GM21723 (cell line): ENCODE results near the gene FTCD.
"Not testable (repeated sequence)": the region's sequence is repeated elsewhere in the genome, so short reads cannot be mapped to it uniquely, and the experiment has no call there.

Experiments
- ATAC-seq: cut with Tn5 transposase; IDR thresholded peaks from one replicate; pipeline ENCODE4 v1.9.1; 2021; ENCODE audit warnings: mild to moderate bottlenecking, moderate library complexity; ENCODE audit not compliant: unreplicated experiment

Gene FTCD

DNA sequence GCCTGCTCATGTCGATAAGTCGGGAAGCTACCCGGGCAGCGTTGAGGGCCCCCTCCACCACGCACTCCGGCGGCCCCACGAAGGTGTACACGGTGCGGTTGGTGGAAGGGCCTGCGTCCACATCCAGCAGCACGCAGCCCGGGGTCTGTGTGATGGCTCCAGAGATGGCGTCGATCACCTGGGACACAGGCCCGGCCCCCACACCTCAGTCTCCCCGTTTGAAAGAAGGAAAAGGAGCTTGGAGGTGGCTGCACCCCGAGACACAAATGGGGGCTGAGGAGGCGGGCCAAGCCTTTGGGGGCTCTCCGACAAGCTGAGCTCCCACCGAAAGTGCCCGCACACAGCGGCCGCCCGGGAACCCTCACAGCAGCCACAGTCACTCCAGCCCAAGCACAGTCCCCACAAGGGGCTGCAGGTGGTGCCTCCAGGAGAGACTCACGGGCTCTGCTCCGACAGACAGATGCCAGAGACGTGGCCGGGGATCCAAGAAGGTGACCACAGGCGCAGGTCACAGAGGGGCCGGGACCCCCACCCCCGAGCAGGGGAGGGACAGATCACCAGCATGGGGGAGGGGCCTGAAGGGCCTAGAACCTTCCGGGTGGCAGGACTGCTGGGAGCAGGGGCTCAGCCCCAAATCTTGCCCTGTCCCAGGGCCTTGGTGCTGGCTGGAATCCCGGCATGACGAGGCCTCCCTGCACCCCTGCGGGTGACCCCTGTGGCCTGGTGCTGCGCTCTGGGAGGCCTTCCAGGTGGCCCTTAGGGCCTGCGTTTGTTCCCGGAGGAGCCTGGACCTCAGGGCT lies 1.0 kb downstream of the FTCD start:
- no peak for ATAC-seq

DNA sequence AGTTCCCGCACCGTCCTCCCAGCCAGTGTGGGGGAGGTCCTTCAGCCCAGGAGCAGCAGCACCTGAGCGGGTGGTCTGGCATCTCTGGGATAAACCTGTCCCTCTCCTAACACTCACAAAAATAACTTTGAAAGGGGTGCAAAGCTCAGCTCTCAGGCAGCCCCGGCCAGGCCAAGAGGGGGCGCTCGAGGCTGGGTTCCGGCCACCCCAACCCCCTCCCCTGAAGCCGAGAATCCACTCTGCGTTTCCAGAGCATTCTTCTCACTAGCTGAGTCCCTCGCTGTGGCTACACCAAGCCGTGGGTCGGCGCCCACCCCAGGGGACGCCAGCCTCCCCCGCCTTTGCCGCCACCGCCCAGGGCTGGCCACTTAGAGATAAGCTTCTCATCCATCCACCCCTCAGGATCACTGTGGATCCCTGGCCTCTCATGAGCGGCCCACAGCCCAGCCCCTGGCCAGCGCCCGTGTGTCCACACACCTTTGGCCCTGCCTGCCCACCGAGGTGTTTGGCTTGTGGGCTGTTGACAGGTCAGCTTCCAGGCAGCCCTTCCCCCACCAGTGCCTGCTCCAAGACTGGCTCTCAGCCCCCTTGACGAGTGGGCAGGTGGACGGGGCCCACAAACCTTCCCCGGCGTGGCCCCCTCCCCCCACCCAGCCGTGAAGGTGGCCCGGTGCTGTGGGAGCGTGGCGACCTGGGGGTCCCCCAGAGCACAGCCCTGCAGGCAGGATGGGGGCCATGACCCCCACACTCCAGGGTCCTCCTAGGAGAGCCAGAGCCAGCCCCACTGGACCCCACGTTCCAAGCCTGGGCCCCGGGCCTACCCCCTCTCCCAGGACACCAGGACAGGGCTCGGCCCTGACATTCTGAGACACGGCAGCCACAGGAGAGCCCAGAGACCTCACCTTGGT lies 1.9 kb downstream of the FTCD start:
- ATAC-seq: no peak

DNA sequence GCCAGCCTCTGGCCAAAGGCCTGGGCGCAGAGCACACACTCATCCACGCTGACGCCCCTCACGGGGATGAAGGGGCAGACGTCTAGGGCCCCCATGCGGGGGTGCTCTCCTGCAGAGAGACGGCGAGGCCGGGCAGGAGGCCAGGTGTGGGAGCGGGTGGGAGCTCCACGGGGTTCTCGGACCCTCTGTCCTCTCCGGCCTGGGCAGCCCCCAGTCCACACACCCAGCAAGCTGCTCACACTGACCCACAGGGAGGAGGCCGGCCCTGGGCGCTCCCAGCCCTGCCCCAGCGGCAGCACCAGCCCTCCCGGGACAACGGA lies 2.5 kb downstream of the FTCD start:
- ATAC-seq: no peak

DNA sequence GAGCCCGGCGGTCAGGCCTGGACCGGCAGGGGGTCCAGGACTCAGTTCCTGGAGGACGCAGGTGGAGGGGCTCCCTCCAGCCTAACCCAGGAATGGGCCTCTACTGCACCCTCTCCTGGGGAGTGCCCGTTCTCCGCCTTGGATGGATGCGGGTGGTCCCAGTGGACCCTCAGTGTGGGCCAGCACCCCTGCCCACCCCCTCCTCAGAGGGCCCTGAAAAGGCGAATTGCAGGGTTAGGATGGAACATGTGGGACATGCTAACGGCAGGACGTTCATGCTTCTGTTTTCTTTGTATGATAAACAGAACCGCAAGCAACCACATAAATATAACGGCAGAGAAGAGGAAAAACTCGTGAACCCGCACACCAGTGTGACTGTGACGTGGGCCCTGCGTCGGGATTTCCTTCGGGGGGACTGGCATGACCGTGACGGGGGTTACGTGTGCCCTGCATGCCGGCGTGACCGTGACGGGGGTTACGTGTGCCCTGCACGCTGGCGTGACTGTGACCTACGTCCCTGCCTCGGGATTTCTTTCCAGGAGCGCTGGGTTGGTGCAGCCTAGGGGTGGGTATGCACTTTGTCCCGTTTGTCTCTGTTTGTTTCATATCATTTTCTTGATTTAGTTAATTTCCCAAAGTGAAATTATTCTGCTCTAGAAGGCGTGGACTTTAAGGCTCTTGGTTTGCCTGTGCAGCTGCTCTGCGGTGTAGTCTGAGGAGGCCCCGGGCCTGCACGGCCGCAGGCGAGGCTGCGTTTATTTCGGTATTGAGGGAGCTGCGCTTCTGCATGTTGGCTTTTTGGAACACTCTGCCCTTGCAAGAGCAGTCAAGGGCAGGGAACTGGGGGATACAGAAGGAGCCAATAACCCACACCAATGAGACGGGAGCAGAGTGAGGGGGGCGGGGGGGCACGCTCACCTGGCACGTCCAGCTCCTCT lies 3.1 kb downstream of the FTCD start:
- no peak for ATAC-seq

DNA sequence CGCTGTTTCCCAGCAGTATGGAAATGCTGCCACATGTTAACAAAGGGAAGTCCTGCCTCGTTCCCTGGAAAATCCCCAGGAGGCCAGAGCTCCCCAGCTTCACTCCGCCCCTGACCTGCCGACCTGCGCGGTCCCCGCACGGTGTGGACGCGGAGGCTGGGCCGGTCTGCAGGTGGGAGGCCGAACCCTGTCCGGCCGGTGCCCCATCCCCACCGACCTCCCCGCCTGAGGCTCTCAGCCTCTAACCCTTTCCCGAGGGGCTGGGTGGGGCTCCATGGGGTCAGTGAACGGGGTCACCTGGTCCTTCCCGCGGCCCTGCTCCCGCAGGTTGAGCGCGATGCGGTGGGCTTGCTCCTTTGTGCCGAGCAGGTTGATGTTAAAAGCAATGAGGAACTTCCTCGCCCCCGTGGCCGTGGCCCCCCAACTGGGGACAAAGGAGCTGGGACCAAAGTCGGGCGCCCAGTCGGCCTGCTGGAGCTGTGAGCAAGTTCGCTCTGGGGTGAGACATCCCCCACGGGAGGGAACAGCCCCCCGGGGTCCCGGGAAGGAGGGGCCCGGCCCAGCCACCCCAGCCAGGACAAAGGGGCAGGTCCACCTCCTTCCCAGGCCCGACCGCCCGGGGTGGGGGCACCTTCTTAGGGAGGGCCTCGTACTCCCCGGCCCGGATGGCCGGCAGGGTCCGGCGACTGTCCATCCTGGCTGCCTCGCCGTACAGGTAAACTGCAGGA lies 4.0 kb downstream of the FTCD start:
- no peak for ATAC-seq

DNA sequence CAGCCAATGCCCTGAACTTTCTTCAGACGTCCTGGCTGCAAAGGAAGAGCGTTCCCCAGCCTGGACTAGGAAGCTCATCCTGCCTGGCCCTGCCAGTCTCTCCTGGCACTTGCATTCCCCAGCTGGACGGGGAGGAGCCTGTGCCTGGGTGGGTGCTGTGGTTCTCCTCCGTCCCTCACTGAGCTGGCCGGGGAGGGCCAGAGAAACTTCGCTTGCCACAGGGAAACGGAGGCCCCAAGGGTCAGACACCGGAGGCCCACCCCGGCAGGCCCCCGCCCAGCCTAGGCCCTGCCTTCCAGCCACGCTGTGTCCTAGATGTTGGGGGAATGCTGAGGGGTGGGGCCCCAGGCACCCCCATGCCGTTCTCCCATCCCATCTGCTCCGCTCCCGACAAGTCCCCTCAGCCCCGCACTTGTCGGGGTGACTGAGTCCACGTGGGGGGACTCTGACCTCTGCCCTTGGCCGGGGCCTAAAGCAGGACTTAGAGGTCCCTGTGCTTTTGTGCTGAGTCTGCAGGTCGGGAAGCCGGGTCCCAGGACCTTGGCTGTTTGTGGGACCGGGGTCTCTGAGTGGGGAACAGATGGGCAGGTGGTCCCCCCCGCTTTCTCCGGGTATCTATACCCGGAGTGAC lies 4.8 kb downstream of the FTCD start:
- no peak for ATAC-seq

DNA sequence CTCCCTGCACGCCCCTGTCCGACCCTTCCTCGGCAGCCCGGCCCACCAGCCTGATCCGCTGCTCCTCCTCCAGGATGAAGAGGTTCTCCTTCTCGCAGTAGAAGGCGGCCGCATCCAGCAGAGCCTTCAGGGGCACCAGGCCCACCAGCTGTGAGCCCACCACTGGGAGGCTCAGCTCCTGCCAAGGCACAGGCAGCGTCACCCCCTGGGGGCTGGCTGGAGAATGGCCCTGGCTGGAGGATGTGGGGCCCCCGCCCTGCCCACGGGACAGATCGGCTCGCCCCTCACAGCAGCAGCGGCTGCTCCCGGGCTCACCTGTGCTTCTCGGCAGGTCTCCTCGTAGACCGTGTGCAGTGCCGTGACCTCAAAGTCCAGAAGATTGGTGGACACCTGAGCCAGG lies 5.3 kb downstream of the FTCD start:
- ATAC-seq: no peak

DNA sequence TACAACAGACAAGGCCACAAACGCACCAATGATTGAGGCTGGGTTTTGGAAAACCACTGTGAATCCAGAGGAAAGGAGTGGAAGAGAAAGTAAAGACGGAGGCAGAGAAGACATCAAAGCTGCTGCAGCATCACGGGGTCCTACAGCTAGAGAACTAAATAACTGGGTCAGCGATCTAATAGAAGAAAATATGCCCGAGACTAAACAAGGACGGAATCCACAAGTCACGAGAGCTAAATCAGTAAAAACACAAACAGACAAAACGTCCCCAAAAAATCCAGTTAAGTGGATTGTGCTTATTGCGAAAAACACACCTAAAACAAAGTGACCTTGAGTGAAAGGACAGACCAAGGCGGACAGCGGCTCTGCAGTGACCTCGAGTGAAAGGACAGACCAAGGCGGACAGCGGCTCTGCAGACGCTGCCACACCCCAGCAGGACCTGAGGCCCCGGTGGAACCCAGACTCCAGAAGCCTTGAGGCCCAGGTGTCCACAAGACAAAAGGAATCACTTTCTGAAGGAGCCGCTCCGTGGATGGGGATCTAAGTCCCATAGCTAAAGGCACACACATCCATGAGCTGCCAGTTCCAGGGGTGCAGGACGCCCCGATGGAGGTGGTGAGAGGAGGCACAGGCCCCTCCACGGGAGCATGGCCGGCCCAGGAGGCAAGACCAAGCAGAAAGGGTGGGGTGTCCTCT lies 6.0 kb downstream of the FTCD start:
- ATAC-seq: no peak

DNA sequence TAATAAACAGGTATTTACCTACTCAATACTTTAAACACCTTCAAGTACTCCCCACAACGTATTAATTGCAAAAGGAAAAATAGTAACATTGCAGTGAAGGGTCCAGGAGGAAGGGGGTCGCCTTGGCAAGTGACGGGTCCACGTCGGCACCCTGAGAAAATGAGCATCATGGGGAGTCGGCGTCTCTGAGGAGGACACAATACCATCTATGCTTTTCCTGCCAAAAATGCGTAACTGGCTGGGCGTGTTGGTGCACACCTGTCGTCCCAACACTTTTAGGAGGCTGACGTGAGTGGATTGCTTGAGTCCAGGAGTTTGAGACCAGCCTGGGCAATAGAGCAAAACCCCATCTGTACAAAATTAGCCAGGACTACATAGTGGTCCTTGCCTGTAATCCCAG lies 7.3 kb downstream of the FTCD start:
- ATAC-seq: no peak

DNA sequence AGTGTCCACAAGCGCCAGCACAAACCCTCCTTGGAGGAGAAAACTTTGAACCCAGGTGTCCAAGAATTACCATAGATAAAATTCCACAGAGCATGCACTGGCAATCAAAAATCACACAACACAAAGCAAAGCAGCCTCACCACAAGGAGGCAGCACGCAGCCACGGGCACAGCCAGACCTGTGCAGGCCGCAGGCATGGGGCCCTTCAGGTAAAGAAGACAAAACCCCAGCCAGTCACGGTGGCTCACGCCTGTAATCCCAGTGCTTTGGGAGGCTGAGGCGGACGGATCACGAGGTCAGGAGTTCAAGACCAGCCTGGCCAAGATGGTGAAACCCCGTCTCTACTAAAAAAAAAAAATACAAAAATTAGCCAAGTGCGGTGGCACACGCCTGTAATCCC lies 8.0 kb downstream of the FTCD start:
- not testable (repeated sequence) for ATAC-seq

DNA sequence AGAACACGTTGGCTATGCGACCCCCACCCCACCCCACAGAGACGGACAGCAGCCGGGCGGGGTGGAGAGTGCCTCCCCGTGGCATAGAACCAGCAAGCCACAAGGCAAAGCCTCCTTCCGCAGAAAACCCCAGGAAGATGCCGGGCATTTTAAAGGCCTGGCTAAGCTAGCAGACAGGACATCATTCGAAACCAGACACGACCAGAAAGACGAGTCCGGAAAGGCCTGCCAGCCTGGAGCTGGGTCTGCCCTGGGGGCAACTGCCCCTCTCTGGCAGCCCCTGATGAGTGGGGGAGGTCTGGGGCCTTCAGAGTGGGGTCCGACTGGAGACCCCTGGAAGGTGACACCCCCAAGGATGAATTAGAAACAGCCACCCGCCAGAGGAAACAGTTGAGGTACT lies 8.5 kb downstream of the FTCD start:
- no peak for ATAC-seq

DNA sequence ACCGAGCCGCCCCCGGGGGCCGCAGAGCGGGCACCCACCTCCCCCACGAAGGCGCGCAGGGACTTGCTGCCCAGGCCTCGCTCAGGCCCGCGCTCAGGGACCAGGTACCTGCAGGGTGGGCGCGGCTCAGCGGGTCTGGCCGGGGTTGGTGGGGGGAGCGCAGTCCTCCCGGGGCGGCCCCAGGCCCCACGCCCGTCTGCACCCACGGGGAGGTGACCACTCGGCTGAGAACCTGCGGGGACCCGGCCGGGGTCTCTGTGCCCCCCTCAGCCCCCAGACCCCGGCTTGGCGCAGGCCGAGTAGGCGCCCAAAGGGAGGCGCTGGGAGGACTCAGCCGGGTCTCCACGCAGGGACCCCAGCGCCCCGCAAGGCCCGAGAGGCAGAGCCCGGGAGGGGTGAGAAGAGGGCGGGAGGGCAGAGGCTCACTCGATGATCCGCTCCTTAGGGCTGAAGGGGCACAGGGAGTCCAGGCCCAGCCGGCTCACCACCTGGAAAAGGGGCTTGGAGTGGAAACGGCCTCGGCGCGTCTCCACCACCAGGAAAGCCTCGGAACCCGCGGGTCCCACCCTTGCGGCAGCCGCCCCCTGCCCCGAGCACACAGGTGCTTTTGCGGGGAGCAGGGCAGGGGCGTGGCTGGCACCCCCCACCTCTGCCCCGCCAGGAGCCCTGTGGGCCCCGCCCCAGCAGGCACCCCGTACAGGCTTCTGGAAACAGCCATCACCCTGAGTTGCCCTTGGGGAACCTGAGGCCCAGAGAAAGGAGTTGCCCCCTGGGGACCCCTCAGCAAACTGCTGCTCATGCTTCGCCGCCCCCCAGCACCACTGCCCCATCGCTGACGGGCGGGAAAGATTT lies 9.3 kb downstream of the FTCD start:
- no peak for ATAC-seq

DNA sequence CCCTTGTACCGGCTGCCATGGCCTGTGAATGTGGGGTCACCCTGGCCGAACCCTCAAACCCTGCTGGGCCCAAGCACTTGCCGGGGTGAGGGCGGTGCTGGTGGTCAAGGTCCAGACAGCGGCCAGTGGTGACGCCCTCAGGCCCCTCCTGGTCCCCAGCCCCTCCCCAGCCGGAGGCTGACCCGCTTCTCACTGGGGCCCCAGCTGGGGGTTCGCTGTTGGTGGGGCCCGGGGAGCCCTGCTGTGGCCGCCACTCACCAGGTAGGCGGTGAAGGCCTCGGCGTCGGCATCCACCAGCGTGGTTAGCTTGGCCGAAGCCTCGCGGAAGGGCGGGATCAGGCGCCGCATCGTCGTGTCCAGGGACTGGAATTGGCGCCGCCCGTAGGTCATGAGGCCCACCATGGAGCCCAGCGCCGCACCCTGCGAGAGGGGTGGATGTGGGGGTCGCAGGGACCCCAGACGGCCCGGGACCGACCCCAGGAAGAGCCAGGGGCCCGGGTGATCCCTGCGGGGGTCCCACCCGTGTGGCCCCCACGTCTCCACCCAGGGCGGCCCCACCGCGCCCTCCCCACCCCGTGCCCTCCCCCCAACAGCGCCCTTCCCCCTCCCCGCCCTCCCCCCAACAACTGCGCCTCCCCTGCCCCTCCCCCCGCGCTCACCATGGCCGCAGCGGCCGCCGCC lies 10.1 kb downstream of the FTCD start:
- no peak for ATAC-seq

DNA sequence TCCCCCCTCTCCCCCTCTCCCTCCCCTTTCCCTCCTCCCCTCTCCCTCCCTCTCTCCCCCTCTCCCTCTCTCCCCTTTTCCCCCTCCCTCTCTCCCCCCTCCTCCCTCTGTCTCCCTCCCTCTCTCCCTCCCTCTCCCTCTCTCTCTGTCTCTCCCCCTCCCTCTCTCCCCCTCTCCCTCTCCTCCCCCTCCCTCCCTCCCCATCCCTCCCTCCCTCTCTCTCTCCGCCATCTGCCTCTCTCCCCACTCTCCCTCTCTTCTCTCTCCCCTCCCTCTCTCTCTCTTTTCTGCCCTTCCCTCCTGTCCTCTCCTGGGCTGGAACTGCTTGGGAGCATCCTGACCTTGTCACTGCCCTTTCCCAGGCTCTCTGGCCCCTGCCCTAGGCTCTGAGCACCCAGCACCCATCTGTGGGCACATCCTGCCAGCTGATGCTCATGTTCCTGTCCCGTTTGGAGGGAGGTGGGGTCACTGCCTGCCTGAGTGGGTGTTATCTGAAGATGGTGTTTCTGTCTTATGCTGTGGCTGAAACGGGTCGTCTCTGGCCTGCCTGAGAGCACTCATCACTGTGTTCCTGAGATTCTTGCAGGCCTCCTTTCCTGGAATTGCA lies 10.8 kb downstream of the FTCD start:
- ATAC-seq: no peak

DNA sequence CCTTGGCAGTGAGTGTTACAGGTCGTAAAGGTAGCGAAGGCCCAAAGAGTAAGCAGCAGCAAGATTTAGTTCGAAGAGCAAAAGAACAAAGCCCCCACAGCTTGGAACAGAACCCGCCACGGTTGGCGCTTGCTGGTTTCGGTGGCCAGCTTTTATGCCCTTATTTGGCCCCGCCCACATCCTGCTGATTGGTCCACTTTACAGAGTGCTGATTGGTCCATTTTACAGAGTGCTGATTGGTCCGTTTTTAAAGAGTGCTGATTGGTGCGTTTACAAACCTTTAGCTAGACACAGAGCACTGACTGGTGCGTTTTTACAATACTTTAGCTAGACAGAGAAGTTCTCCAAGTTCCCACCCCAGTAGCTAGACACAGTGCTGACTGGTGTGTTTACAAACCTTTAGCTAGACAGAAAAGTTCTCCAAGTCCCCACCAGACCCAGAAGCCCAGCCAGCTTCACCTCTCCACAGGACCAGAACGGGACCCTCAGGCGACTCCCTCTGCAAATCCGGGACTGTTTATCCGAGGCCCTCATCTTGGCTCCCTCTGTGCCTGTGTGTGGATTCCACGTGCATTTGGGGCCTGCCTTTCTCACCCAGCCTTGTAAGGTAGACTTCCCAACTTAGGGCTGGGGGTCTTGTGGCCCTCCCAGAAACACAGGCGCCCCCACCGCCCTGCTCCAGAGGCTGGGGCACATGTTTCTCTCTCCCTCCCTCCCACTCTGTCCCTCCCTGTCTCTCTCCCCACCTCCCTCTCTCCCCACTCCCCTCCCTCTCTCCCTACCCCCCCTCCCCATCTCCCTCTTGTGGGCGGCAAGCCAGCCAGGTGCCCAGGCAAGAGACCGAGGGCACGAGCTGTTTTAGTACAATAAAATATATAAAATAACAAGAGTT lies 12.6 kb downstream of the FTCD start:
- no peak for ATAC-seq

DNA sequence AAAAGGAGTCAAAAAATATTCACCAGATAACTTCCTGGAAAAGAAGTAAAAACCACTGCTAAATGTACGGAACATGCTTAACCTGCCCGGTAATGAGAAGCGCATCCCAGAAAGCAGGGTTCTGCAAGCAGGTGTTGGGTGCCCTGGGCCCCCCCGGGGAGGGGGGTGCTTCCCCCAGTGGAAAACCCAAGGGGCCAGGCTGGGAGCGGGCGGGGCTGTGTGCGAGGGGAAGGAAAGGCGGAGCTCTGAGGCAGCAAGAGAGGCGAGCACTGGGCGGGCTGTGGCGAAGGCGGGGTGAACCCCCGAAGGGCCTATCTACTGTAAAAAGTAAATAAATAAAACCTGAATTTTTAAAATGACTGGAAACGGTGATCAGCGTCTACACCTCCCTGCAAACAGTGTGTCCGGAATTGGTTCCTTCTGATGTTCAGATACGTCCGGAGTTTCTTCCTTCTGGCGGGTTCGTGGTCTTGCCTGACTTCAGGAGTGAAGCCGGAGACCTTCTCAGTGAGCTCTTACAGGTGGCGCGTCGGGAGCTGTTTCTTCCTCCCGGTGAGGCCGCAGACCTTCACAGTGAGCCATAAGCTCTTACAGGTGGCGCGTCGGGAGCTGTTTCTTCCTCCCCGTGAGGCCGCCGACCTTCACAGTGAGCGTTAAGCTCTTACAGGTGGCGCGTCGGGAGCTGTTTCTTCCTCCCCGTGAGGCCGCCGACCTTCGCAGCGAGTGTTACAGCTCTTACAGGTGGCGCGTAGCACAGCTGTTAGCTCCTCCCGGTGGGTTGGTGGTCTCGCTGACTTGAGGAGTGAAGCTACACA lies 13.4 kb downstream of the FTCD start:
- ATAC-seq: no peak
